H9 (cell line): Measurements from ENCODE around the gene C1QTNF3. TPM values are rescaled to one million over a fixed set of nuclear protein-coding genes. Genes with fewer than 3 reads are reported as not detected.

Source experiments
- DNase-seq: peaks from one replicate; pipeline ENCODE4 v3.0.0-alpha.2; 2017
- H2AFZ ChIP-seq: one replicate; pipeline ENCODE4 v1.6.1; 2013; ENCODE audit warnings: mild to moderate bottlenecking, low read length, control low read depth, moderate library complexity
- H2AK5ac ChIP-seq: 2 replicates; pipeline ENCODE4 v1.6.1; 2013; ENCODE audit warnings: low read length, control low read depth, mixed read lengths; ENCODE audit not compliant: insufficient read length
- H2BK120ac ChIP-seq: one replicate; pipeline ENCODE4 v1.6.1; 2013; ENCODE audit warnings: low read depth, mild to moderate bottlenecking, low read length, control low read depth, inconsistent platforms; ENCODE audit not compliant: poor library complexity, severe bottlenecking
- H2BK12ac ChIP-seq: 2 replicates; pipeline ENCODE4 v1.6.1; 2013; ENCODE audit warnings: low read length, control low read depth, mixed read lengths, low read depth; ENCODE audit not compliant: insufficient read length
- H2BK15ac ChIP-seq: 2 replicates; pipeline ENCODE4 v1.6.1; 2013; ENCODE audit warnings: low read depth, low read length, control low read depth
- H2BK20ac ChIP-seq: one replicate; pipeline ENCODE4 v1.6.1; 2013; ENCODE audit warnings: low read depth, mild to moderate bottlenecking, low read length, control low read depth, inconsistent platforms; ENCODE audit not compliant: poor library complexity, severe bottlenecking
- H2BK5ac ChIP-seq: 2 replicates; pipeline ENCODE4 v1.6.1; 2013; ENCODE audit warnings: low read length, control low read depth, mixed read lengths; ENCODE audit not compliant: insufficient read length
- H3K14ac ChIP-seq: 2 replicates; pipeline ENCODE4 v1.6.1; 2013; ENCODE audit warnings: low read length, control low read depth; ENCODE audit not compliant: insufficient read depth
- H3K18ac ChIP-seq: 2 replicates; pipeline ENCODE4 v1.6.1; 2013; ENCODE audit warnings: low read depth, mild to moderate bottlenecking, mixed read lengths, low read length, control low read depth; ENCODE audit not compliant: insufficient read length
- H3K23ac ChIP-seq: 2 replicates; pipeline ENCODE4 v1.6.1; 2013; ENCODE audit warnings: low read length, control low read depth, mixed read lengths, low read depth; ENCODE audit not compliant: insufficient read length
- H3K23me2 ChIP-seq: 2 replicates; pipeline ENCODE4 v1.6.1; 2013; ENCODE audit warnings: low read depth, mild to moderate bottlenecking, mixed read lengths, low read length, control low read depth; ENCODE audit not compliant: insufficient read length, poor library complexity, severe bottlenecking
- H3K27ac ChIP-seq: 2 replicates; pipeline ENCODE4 v1.5.1; 2013; ENCODE audit warnings: low read length, control low read depth, mixed read lengths, low read depth; ENCODE audit not compliant: insufficient read length
- H3K27me3 ChIP-seq: 2 replicates; pipeline ENCODE4 v1.6.1; 2013; ENCODE audit warnings: low read length, control low read depth, inconsistent platforms; ENCODE audit not compliant: insufficient read depth
- H3K4ac ChIP-seq: 2 replicates; pipeline ENCODE4 v1.6.1; 2013; ENCODE audit warnings: low read depth, mild to moderate bottlenecking, control low read depth, inconsistent platforms, low read length, moderate library complexity
- H3K4me1 ChIP-seq: 2 replicates; pipeline ENCODE4 v1.6.1; 2013; ENCODE audit warnings: low read length, control low read depth, inconsistent platforms; ENCODE audit not compliant: insufficient read depth
- H3K4me2 ChIP-seq: 2 replicates; pipeline ENCODE4 v1.6.1; 2013; ENCODE audit warnings: low read length, control low read depth, mixed read lengths; ENCODE audit not compliant: insufficient read length, insufficient read depth
- H3K56ac ChIP-seq: 2 replicates; pipeline ENCODE4 v1.6.1; 2013; ENCODE audit warnings: low read depth, mild to moderate bottlenecking, mixed read lengths, low read length, control low read depth; ENCODE audit not compliant: insufficient read length
- H3K79me1 ChIP-seq: 2 replicates; pipeline ENCODE4 v1.6.1; 2013; ENCODE audit warnings: low read depth, mild to moderate bottlenecking, moderate library complexity, low read length, control low read depth, inconsistent platforms; ENCODE audit not compliant: insufficient read depth, poor library complexity, severe bottlenecking
- H3K79me2 ChIP-seq: 2 replicates; pipeline ENCODE4 v1.6.1; 2013; ENCODE audit warnings: low read length, control low read depth, inconsistent platforms; ENCODE audit not compliant: insufficient read depth
- H3K9ac ChIP-seq: 2 replicates; pipeline ENCODE4 v1.6.1; 2013; ENCODE audit warnings: low read length, control low read depth, mixed read lengths; ENCODE audit not compliant: insufficient read length; ENCODE audit errors: extremely low read depth
- H3K9me3 ChIP-seq: one replicate; pipeline ENCODE4 v1.6.1; 2013; ENCODE audit warnings: low read depth, low read length, inconsistent platforms; ENCODE audit not compliant: control insufficient read depth
- H3T11ph ChIP-seq: one replicate; pipeline ENCODE4 v1.6.1; 2013; ENCODE audit warnings: mild to moderate bottlenecking, low read length, control low read depth, inconsistent platforms
- H4K20me1 ChIP-seq: one replicate; pipeline ENCODE4 v1.6.1; 2013; ENCODE audit not compliant: control insufficient read depth, insufficient read length, insufficient read depth
- H4K5ac ChIP-seq: 2 replicates; pipeline ENCODE4 v1.6.1; 2013; ENCODE audit warnings: low read depth, mild to moderate bottlenecking, mixed read lengths, low read length, control low read depth; ENCODE audit not compliant: insufficient read length
- H4K8ac ChIP-seq: replicated peaks from 2 replicates; pipeline ENCODE4 v1.6.1; 2013; ENCODE audit warnings: low read length, control low read depth, mixed read lengths, low read depth; ENCODE audit not compliant: insufficient read length
- H4K91ac ChIP-seq: 2 replicates; pipeline ENCODE4 v1.6.1; 2013; ENCODE audit warnings: low read depth, mild to moderate bottlenecking, moderate library complexity, mixed read lengths, low read length, control low read depth; ENCODE audit not compliant: insufficient read length
- H3K27ac Mint-ChIP-seq, 3 experiments: 2 replicates in 2 of 3; 3 replicates in 1 of 3; pipeline ENCODE4 v1.8.0; 2020 to 2021; ENCODE audit warnings: mixed read lengths in 3 of 3, mild to moderate bottlenecking in 1 of 3, moderate library complexity in 1 of 3
- H3K27me3 Mint-ChIP-seq: 2 replicates; pipeline ENCODE4 v1.8.0; 2021; ENCODE audit warnings: low read depth, mild to moderate bottlenecking, moderate library complexity, mixed read lengths
- H3K36me3 Mint-ChIP-seq, 3 experiments: 2 replicates in 2 of 3; 3 replicates in 1 of 3; pipeline ENCODE4 v1.8.0; 2020 to 2021; ENCODE audit warnings: low read depth in 3 of 3, mixed read lengths in 3 of 3; ENCODE audit not compliant: insufficient read depth in 1 of 3
- H3K4me1 Mint-ChIP-seq, 2 experiments: 2 replicates each; pipeline ENCODE4 v1.8.0; 2020; ENCODE audit warnings: mixed read lengths in 2 of 2
- H3K4me3 Mint-ChIP-seq, 2 experiments: 2 replicates in 1 of 2; 3 replicates in 1 of 2; pipeline ENCODE4 v1.8.0; 2020 to 2021; ENCODE audit warnings: mild to moderate bottlenecking in 2 of 2, mixed read lengths in 2 of 2, moderate library complexity in 1 of 2
- H3K9me3 Mint-ChIP-seq, 2 experiments: 2 replicates in 1 of 2; 3 replicates in 1 of 2; pipeline ENCODE4 v1.8.0; 2020; ENCODE audit warnings: mild to moderate bottlenecking in 2 of 2, mixed read lengths in 2 of 2, moderate library complexity in 1 of 2
- CTCF ChIP-seq: fragments of 200-600 bp; sonication (generic); conservative IDR thresholded peaks from 3 replicates; pipeline ENCODE4 v1.8.0; 2021; ENCODE audit warnings: antibody characterized with exemption, mild to moderate bottlenecking
- WGBS: extraction: QIAGEN DNeasy Blood & Tissue Kit; methylation state at CpG from one replicate; pipeline ENCODE4 v1.1.7; 2013; ENCODE audit warnings: missing lambda C conversion rate, low lambda C conversion rate, mixed read lengths; ENCODE audit not compliant: insufficient read length; ENCODE audit errors: extremely low coverage; 5-methylcytosine and 5-hydroxymethylcytosine counted together
- total RNA-seq: library from RNA; stranded (reverse); gene quantifications from 2 replicates; pipeline ENCODE4 v1.2.1, GENCODE V29; 2021

C1QTNF3 gene
- total RNA-seq, 1 experiment from 2014 or later = 1.1 TPM

GRCh38 chr5:34035756-34036155 is 7.3 kb downstream of the C1QTNF3 start:
- H3K23ac ChIP-seq = no peak overlapping the region
- H3K27ac Mint-ChIP-seq = no peak overlapping the region
- no peak overlapping the region for H4K91ac ChIP-seq
- no peak overlapping the region for H4K8ac ChIP-seq
- no peaks in the 10 kb centered on the region for H3K9me3 ChIP-seq
- no peaks in the 10 kb centered on the region for H4K20me1 ChIP-seq
- H3K27ac ChIP-seq = no peak overlapping the region
- no peak overlapping the region for H2BK12ac ChIP-seq
- peaks cover 2 to 3% of the 10 kb centered on the region in 2 experiments; a peak in 2 of 5 replicates for H3K9me3 Mint-ChIP-seq
- no peak for DNase-seq
- H3T11ph ChIP-seq = no peak overlapping the region
- H2BK5ac ChIP-seq = no peak overlapping the region
- no peaks in the 10 kb centered on the region for H3K27me3 Mint-ChIP-seq
- H3K23me2 ChIP-seq = no peaks in the 10 kb centered on the region
- no peak overlapping the region for H3K56ac ChIP-seq
- no peak overlapping the region for H2AFZ ChIP-seq
- no peaks in the 10 kb centered on the region for H3K79me2 ChIP-seq
- H3K4ac ChIP-seq = no peak overlapping the region
- 0 out of 2 replicates have a peak, but pooled peaks cover 2% of the 10 kb centered on the region for H3K4me1 ChIP-seq
- no peak overlapping the region for H3K14ac ChIP-seq
- no peak overlapping the region for H2BK20ac ChIP-seq
- no peak overlapping the region for H3K4me3 Mint-ChIP-seq
- no peak overlapping the region for H3K18ac ChIP-seq
- no peaks in the 10 kb centered on the region for H3K27me3 ChIP-seq
- H3K4me1 Mint-ChIP-seq = peaks cover 18 to 21% of the 10 kb centered on the region in 2 experiments
- H3K79me1 ChIP-seq = no peaks in the 10 kb centered on the region
- no peak overlapping the region for H3K9ac ChIP-seq
- no CpG with 5 or more reads among the region's 2 CpGs for WGBS
- H2BK15ac ChIP-seq = no peak overlapping the region
- no peak overlapping the region for H2BK120ac ChIP-seq
- no peak for TF ChIP-seq CTCF
- H4K5ac ChIP-seq = no peak overlapping the region
- H3K36me3 Mint-ChIP-seq = peaks cover 1 to 6% (median 4%) of the 10 kb centered on the region in 3 experiments; a peak in 4 of 7 replicates
- no peak overlapping the region for H2AK5ac ChIP-seq
- no peak overlapping the region for H3K4me2 ChIP-seq
